GM18868 (cell line): Measurements from ENCODE around the gene SGO1.
A peak's percentile ranks its signal among the peaks of the same experiment; 100 is the strongest.

ENCODE experiments used
- ATAC-seq: cut with Tn5 transposase; IDR thresholded peaks from one replicate; pipeline ENCODE4 v1.9.1; 2021; ENCODE audit warnings: mild to moderate bottlenecking, moderate library complexity; ENCODE audit not compliant: unreplicated experiment

The SGO1 gene

DNA sequence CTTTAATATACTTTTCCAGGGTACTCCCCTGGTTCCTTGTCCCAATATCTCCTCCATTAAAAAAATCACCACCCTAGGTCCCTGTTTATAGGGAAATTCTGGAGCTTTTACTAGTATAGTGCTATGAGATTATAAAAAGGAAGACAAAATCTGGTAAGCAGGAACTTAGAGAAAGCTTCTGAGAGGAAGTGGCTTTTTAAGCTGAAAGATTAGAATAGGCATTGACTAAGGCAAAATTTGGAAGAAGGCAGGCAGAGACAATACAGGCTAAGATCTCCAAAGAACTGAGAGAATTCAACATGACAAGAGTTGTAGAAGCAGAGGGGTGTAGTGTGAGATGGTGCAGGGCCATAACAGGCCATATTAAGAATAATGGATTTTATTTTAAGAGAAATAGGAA, 25.8 kb downstream of the SGO1 start:
- no peak for ATAC-seq

GRCh38 chr3:20154928-20155327, 31.1 kb downstream of the SGO1 start:
- ATAC-seq = peak; percentile 72

DNA sequence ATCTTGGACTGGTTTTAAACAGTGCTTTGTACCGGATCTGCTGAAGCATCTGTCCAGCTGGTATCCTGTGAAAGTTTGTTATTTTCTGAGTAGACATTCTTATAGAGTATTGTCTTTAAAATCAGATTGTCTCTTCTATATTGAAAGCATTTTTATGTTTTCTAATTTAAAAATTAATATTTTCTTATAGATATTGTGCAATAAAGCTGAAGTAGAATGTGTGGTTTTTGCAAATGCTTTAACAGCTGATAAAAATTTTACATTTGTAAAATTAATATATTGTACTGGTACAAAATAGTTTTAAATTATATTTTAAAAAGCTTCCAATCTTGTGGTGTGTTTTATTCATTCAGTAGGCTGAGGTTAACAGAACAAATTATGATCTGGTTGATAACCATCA, 31.9 kb downstream of the SGO1 start:
- ATAC-seq = no peak

GRCh38 chr3:20148466-20148865, 37.5 kb downstream of the SGO1 start:
- no peak for ATAC-seq

GRCh38 chr3:20147361-20147760, 38.6 kb downstream of the SGO1 start:
- no peak for ATAC-seq

DNA sequence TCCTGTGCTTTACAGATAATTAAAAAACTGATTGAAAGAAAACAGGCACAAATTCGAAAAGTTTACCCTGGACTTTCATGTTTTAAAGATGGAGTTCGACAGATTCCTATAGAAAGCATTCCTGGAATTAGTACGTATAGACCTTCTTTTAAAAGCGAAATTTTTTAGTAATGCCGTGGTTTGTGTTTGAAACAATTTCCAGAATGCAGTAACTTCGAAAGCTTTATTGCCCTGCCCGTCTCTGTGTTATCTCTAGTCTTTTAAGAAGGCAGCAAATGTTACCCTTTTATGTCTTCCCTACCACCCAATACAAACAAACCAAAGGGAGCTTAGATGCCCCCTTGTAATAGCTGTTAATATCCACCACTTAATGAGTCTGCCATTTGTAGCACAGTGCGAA, 39.7 kb downstream of the SGO1 start:
- no peak for ATAC-seq

DNA sequence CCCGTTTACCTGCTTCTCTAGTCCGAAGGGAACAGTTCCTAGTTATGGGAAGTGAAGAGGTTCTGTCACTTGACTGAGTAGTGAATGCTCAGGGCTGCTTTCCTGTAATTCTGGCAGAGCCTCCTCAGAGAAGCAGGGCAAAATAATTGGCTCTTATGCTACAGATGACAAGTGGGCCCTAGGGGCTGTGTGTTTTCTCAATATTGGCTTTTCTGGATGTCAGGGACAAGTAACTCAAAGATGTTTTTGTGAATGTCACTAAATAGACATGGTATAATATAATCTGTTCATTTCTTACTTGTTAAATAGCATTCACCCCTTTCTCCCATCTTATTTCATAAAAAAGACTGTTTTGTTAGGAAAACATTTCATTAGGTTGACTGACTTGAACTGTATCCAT, 40.1 kb downstream of the SGO1 start:
- no peak for ATAC-seq

GRCh38 chr3:20143519-20143918, 42.5 kb downstream of the SGO1 start:
- ATAC-seq = no peak

DNA sequence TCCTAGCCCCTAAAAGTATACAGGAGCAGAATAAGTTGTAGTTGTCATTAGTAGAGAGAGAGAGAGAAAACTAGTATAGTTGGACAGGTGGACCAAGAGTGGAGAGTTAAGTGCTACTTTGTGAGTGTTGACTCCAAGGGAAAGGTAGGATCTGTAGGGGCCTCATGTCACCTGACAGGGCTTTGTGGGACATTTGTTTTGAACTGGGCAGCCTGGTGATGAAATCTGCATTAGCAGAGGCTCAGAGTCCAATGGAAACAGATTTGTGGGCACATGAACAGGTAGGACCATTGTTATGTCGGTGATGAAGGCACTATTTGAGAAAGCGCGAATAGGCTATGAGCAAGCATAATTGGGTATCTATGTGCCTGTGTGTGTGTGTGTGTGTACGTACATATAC, 43.5 kb downstream of the SGO1 start:
- ATAC-seq = no peak

GRCh38 chr3:20141851-20142250, 44.2 kb downstream of the SGO1 start:
- ATAC-seq = no peak

- no peak for ATAC-seq
Observed at GRCh38 chr3:20141316-20141715, 44.7 kb downstream of the SGO1 start.

- no peak for ATAC-seq
Observed at GRCh38 chr3:20140881-20141280, 45.1 kb downstream of the SGO1 start.

DNA sequence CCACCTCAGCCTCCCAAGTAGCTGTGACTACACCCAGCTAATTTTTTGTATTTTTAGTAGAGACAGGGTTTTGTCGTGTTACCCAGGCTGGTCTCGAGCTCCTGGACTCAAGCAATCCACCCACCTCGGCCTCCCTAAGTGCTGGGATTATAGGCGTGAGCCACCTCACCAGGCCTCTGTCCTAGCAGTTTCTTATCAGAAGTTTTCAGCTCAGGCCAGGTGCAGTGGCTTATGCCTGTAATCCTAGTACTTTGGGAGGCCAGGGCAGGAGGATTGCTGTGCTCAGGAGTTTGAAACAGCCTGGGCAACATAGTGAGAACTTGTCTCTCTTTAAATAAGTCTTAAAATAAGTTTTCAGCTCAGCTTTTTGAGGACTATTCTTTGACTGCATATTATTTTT, 48.4 kb downstream of the SGO1 start:
- ATAC-seq = no peak

DNA sequence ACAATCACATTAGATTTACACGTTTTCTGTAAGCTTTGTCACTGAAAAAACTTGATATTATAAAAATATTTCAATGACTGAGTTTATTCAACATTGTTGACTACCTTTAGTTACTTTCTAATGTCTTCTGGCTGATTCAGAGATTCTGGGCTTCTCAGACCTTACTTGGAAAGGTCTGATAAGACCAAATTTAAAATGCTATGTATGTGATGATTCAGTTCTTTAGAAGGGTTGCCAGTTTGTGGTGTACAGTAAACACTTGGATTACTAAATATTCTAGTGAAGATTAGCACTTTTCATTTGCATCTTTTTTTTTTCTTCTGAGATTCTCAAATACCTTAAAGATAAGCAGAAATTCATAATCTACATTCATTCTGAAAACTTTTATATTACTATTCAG, 49.8 kb downstream of the SGO1 start:
- no peak for ATAC-seq

- ATAC-seq = no peak
Observed at GRCh38 chr3:20130106-20130505, 55.9 kb downstream of the SGO1 start.

- ATAC-seq = no peak
Observed at GRCh38 chr3:20128358-20128757, 57.6 kb downstream of the SGO1 start.

DNA sequence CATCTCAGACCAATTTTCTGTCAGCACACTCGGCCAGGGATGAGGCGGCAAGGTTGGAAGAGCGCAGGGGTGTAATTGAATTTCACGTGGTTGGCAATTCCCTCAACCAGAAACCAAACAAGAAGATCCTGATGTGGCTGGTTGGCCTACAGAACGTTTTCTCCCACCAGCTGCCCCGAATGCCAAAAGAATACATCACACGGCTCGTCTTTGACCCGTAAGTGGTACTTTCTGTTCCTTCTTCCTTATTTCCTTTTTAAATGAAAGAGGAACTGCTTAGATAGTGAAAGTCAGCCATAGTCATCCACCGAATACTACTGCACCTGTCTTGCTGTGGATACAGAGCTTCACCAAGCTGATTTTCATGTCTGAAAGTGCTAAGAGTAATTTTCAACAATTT, 60.1 kb downstream of the SGO1 start:
- ATAC-seq = peak; percentile 99

DNA sequence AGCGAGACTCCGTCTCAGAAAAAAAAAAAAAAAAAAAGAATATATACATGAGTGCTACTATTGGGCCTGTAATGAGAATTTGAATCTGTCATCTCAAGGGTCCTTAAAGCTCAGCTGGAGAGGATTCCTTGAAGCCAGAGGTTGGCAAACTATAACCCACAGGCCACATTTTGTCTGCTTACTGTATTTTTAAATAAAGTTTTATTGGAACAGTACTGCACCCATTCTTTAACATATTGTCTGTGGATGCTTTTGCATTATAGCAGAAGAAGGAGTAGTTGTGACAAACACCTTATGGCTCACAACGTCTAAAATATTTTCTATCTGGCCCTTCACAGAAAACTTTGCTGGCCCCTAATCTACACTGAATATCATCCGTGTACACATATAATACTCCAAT, 60.7 kb downstream of the SGO1 start:
- no peak for ATAC-seq

DNA sequence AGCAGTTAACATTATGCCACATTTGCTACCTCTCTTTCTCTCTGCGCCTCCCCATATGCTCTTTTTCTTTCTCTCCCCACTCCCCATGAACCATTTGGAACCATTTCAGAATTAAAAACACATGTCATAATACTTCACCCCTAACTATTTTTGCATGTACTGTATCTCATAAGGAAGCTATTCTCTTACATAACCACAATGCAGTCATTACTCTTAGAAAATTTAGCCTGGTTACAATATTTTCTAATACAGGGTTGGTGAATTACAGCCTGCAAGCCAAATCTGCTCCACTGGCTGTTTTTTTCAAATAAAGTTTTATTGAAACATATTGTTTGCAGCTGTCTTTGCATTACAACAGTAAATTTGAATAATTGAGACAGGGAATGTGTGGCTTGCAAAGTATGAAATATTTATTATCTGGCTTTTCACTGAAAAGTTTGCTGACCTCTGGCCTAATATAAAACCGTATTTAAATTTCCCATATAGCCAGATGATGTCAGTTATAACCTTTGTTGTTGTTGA, 62.8 kb downstream of the SGO1 start:
- no peak for ATAC-seq

GRCh38 chr3:20121088-20121487, 64.9 kb downstream of the SGO1 start:
- ATAC-seq = no peak
